Fibroblast of pulmonary artery (primary cell): ENCODE measurements around the gene EHBP1.
"Not testable (repeated sequence)": the region's sequence is repeated elsewhere in the genome, so short reads cannot be mapped to it uniquely, and the experiment has no call there.

Source experiments
- DNase-seq: peaks from one replicate; pipeline ENCODE4 v3.0.0-alpha.2; 2010; ENCODE audit warnings: low read depth
- H3K4me3 ChIP-seq: replicated peaks from 2 replicates; pipeline ENCODE4 v1.5.1; 2011; ENCODE audit warnings: low read depth, mild to moderate bottlenecking, control low read depth, low read length, moderate library complexity
- TF ChIP-seq, protein P1 (sequence below): IDR thresholded peaks from 2 replicates; pipeline ENCODE4 v1.5.1; 2011; ENCODE audit warnings: mild to moderate bottlenecking, control low read depth, low read length, inconsistent platforms; ENCODE audit errors: missing control alignments

EHBP1 gene

DNA sequence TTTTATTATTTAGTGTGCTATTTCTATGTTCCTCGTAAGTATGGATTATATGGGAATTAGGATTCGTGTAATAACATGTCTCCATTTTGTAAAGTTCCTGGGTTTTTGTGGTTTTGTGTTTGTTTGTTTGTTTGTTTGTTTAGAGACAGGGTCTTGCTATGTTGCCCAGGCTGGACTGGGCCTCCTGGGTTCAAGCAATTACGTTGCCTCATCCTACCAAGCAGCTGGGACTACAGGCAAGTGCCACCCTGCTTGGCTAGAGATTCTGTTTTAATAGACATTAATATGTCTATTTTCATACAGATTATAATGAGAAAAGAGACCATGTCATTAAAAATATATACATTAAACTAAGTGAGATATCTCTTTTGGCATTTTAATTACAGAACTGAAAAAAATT, 309.9 kb downstream of the EHBP1 start:
- DNase-seq: no peak
- TF ChIP-seq, protein P1, sequence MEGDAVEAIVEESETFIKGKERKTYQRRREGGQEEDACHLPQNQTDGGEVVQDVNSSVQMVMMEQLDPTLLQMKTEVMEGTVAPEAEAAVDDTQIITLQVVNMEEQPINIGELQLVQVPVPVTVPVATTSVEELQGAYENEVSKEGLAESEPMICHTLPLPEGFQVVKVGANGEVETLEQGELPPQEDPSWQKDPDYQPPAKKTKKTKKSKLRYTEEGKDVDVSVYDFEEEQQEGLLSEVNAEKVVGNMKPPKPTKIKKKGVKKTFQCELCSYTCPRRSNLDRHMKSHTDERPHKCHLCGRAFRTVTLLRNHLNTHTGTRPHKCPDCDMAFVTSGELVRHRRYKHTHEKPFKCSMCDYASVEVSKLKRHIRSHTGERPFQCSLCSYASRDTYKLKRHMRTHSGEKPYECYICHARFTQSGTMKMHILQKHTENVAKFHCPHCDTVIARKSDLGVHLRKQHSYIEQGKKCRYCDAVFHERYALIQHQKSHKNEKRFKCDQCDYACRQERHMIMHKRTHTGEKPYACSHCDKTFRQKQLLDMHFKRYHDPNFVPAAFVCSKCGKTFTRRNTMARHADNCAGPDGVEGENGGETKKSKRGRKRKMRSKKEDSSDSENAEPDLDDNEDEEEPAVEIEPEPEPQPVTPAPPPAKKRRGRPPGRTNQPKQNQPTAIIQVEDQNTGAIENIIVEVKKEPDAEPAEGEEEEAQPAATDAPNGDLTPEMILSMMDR: no peak
- H3K4me3 ChIP-seq: no peak overlapping the region

DNA sequence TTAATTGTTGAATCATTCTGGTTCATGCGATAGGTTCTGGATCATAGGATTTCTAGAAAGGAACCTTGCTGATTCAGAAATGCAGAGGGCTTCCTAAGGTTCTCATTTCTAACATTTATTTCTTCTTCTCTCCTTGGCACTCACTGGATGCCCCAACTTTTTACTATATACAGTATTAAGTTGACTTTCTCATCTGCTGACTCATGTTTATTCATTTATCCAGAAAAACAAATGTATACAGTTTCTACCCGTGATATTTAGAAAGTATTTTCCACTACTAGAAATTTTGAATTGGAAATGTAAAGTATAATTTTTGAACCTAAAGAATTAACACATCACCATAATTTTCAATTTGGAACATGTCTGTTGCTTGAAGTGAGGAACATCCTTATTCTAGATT, 312.9 kb downstream of the EHBP1 start:
- no peak overlapping the region for H3K4me3 ChIP-seq
- TF ChIP-seq, protein P1: no peak
- no peak for DNase-seq

DNA sequence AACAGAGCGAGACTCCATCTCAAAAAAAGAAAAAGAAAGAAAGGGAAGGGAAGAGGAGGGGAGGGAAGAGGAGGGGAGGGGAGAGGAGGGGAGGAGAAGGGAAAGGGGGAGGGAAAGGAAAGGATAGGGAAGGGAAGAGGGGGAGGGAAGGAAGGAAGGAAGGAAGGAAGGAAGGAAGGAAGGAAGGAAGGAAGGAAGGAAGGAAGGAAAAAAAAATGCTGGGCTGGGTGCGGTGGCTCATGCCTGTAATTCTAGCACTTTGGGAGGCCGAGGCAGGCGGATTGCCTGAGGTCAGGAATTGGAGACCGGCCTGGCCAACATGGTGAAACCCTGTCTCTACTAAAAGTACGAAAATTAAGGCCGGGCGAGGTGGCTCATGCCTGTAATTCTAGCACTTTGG, 314.2 kb downstream of the EHBP1 start:
- H3K4me3 ChIP-seq, DNase-seq: not testable (repeated sequence)

DNA sequence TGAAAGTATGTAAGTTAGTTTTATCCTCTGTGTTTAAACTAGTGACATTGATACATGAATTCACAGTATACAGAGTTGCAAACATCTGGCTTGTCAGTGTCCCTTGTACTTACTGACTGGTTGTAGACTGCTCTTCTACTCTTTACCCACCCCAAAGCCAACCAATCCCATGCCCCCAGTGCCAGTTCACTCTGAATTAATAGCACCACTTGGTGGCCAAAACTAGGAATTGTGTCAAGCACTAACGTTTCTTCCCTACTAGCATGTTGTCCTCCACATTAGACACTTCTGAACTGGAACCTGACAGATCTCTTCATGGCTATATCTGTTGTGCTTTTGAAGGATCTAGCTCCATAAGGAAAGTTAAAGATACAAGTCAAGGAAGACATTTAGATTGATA, 317.9 kb downstream of the EHBP1 start:
- TF ChIP-seq, protein P1: peak; percentile 56
- peak; percentile 64 for DNase-seq
- no peak overlapping the region for H3K4me3 ChIP-seq

DNA sequence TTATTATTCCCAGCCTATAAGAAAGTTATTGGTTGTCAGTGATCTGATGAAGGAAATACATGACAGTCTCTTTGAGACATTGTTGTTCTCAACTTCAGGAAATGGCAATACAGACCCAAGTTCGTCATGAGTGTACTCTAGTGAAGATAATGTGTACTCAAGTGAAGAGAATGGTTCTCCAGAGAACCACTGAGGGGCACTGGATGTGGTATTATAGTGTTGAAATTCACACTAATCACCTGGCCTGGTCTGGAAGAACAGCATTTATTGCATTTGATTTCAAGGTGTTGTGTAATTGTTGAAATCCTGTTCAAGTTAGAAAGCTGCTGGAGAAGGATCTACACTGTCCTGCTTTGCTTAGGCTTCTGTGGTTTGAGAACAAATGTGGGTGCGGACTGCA, 321.7 kb downstream of the EHBP1 start:
- TF ChIP-seq, protein P1: no peak
- no peak for DNase-seq
- H3K4me3 ChIP-seq: no peak overlapping the region

DNA sequence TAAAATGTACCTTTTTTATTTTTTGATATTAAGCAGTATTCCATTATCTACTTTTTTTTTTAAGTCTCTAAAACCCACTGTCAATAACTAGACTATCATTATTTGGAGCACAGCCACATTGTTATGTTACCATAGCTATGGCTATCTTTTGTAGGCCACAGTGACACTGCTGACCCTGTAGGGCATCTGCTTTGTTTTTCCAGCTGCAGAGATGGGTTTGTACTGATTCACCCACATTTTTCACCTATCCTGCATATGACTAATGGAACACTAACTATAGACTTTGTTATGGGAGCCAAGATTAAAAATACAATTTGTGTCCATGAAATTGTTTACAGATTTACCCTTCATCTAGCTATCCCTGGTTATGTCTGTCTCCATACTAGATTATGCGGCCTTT, 323.5 kb downstream of the EHBP1 start:
- TF ChIP-seq, protein P1: no peak
- H3K4me3 ChIP-seq: no peak overlapping the region
- no peak for DNase-seq

DNA sequence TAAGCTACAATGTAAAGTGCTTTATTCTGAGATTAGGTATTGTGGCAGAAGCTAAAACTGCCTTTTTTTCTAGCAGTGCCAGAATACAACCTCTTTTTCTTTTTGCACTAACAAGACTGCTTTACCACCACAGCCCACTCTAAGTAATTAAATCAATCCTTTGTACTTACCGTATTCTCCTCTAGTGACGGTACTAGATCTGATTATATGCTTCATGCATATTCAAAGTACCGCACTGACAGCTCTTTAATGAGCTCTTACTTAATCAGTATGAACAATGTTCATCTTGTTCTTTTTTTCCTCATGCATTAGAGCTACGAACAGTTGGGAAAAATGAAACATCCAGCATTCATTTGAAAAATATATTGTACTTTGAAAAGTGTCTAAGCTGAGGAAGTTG, 329.0 kb downstream of the EHBP1 start:
- H3K4me3 ChIP-seq: no peak overlapping the region
- TF ChIP-seq, protein P1: no peak
- DNase-seq: no peak

DNA sequence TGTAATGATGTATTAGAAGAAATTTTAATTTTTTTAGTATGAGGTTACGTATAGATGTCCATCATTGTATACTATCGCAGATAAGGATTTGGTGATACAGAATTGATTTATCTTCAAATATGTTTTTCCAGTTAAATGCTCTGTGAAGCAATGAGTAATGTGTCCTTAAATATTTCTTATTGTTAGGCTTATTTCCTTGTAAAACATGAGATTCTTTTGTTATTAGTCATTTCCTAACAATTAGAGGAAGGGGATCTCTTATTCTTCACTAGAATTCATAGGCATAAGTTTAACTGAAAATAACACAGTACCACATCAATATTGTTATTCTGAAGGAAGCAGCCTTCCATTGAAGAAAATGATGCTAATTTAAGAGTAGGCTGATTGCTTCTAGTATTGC, 329.7 kb downstream of the EHBP1 start:
- no peak overlapping the region for H3K4me3 ChIP-seq
- TF ChIP-seq, protein P1: no peak
- no peak for DNase-seq
